ENCODE results near the gene LRRC49. TPM values are rescaled to one million over a fixed set of nuclear protein-coding genes. Genes with fewer than 3 reads are reported as not detected.

Gene LRRC49
- total RNA-seq, 2 donors from 2014 or later = 2.4 to 2.8 TPM

GRCh38 chr15:71051539-71051938, 158.9 kb downstream of the LRRC49 start:
- Histone ChIP-seq H3K9me3 (no peaks in the 10 kb centered on the region), H3K9ac (ENCODE audit: low read depth in 2 of 2, low read length in 2 of 2) (no peak overlapping the region), H3K36me3 (no peaks in the 10 kb centered on the region), H3K4me3 (no peak overlapping the region), H3K4me1 (no peaks in the 10 kb centered on the region), H3K27me3 (no peaks in the 10 kb centered on the region), H3K27ac (no peak overlapping the region)
- TF ChIP-seq CTCF (IDR thresholded peaks at IDR 0.05) = no peak
- intact Hi-C loops (cut with DNase I) = no loop called here
- DNase-seq = no peak

- no peak for DNase-seq
- H3K36me3 ChIP-seq = no peaks in the 10 kb centered on the region
- no peaks in the 10 kb centered on the region for H3K27me3 ChIP-seq
- H3K27ac ChIP-seq = no peak overlapping the region
- no peak for TF ChIP-seq CTCF (IDR thresholded peaks at IDR 0.05)
- intact Hi-C loops (cut with DNase I) = no loop called here
- H3K4me1 ChIP-seq = no peaks in the 10 kb centered on the region
- no peaks in the 10 kb centered on the region for H3K9me3 ChIP-seq
- no peak overlapping the region for H3K9ac ChIP-seq (ENCODE audit: low read depth in 2 of 2, low read length in 2 of 2)
- H3K4me3 ChIP-seq = no peak overlapping the region
Measured at GRCh38 chr15:71052356-71052755, 159.7 kb downstream of the LRRC49 start.

DNA sequence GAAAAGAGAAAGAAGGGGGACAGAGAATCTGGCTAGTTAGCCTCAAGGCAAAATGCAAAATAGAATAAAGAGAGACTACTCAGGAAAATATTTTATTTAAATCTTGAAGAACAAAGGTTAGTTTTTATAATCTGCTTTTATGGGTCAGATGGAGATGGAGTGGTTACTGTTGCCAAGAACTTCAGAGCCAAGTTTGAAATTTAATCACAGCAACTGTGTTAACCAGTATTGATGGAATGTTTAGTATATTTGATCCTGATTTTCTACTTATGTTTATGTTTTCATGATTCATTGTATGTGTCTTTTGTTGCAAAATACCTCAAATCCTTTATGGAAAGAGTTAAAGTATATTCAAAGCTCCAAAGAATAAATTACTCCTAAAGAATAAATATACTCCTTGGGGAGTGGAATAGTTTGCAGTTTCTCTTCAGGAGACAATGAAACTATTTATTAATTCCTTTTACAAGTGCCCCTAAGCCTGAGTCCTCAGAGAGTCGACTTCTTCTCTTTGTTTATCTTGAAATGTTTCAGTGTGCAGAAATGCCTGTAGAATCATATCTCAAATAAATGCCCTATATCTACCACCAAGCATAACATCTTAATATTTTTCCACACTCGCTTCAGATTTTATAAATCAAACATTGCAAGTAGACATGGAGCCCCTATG, 161.8 kb downstream of the LRRC49 start:
- H3K4me3 ChIP-seq = no peak overlapping the region
- intact Hi-C loops (cut with DNase I) = no loop called here
- H3K4me1 ChIP-seq = no peaks in the 10 kb centered on the region
- no peak overlapping the region for H3K9ac ChIP-seq (ENCODE audit: low read depth in 2 of 2, low read length in 2 of 2)
- H3K27ac ChIP-seq = no peak overlapping the region
- TF ChIP-seq CTCF (IDR thresholded peaks at IDR 0.05) = no peak
- no peaks in the 10 kb centered on the region for H3K27me3 ChIP-seq
- no peaks in the 10 kb centered on the region for H3K9me3 ChIP-seq
- no peak for DNase-seq
- no peaks in the 10 kb centered on the region for H3K36me3 ChIP-seq

- DNase-seq = no peak
- no peak overlapping the region for H3K9ac ChIP-seq (ENCODE audit: low read depth in 2 of 2, low read length in 2 of 2)
Measured at GRCh38 chr15:71055461-71055860, 162.8 kb downstream of the LRRC49 start.

GRCh38 chr15:71056111-71056510, 163.5 kb downstream of the LRRC49 start:
- Histone ChIP-seq H3K27ac (no peak overlapping the region), H3K4me3 (no peak overlapping the region), H3K9me3 (no peaks in the 10 kb centered on the region), H3K4me1 (no peaks in the 10 kb centered on the region), H3K36me3 (no peaks in the 10 kb centered on the region), H3K9ac (ENCODE audit: low read depth in 2 of 2, low read length in 2 of 2) (no peak overlapping the region), H3K27me3 (no peaks in the 10 kb centered on the region)
- no peak for TF ChIP-seq CTCF (IDR thresholded peaks at IDR 0.05)
- DNase-seq = no peak
- intact Hi-C loops (cut with DNase I) = no loop called here

More at GRCh38 chr15:71055461-71055860, 162.8 kb downstream of the LRRC49 start:
- H3K4me3 ChIP-seq = no peak overlapping the region
- no peak overlapping the region for H3K27ac ChIP-seq
- no peaks in the 10 kb centered on the region for H3K9me3 ChIP-seq
- no peaks in the 10 kb centered on the region for H3K27me3 ChIP-seq
- H3K4me1 ChIP-seq = no peaks in the 10 kb centered on the region
- intact Hi-C loops (cut with DNase I) = no loop called here
- no peak for TF ChIP-seq CTCF (IDR thresholded peaks at IDR 0.05)
- no peaks in the 10 kb centered on the region for H3K36me3 ChIP-seq
